Measurements from ENCODE around the gene NAT9. TPM values are rescaled to one million over a fixed set of nuclear protein-coding genes. Genes with fewer than 3 reads are reported as not detected.
A peak's percentile ranks its signal among the peaks of the same experiment; 100 is the strongest.

NAT9 gene
- total RNA-seq, 4 donors from 2014 or later = 18.3 to 34.4 (median 27.6) TPM

- Histone ChIP-seq H3K27ac (peak overlapping the region; percentile 90 to 93 (median 91)), H3K4me3 (peak overlapping the region; percentile 80 to 94 (median 88)), H3K4me1 (peaks cover 13 to 72% (median 41%) of the 10 kb centered on the region in 4 donors), H3K9me3 (no peaks in the 10 kb centered on the region), H3K36me3 (no peaks in the 10 kb centered on the region), H3K27me3 (no peaks in the 10 kb centered on the region)
- intact Hi-C loops (cut with DNase I; ENCODE audit: low total_unique reads) = no loop called here
- DNase-seq = peak; percentile 59
- TF ChIP-seq POLR2AphosphoS5 (IDR thresholded peaks at IDR 0.05) = peak in 2 of 3 donors; percentile 53 to 64
- peak; percentile 68 for TF ChIP-seq POLR2A (IDR thresholded peaks at IDR 0.05)
- TF ChIP-seq, protein P1, sequence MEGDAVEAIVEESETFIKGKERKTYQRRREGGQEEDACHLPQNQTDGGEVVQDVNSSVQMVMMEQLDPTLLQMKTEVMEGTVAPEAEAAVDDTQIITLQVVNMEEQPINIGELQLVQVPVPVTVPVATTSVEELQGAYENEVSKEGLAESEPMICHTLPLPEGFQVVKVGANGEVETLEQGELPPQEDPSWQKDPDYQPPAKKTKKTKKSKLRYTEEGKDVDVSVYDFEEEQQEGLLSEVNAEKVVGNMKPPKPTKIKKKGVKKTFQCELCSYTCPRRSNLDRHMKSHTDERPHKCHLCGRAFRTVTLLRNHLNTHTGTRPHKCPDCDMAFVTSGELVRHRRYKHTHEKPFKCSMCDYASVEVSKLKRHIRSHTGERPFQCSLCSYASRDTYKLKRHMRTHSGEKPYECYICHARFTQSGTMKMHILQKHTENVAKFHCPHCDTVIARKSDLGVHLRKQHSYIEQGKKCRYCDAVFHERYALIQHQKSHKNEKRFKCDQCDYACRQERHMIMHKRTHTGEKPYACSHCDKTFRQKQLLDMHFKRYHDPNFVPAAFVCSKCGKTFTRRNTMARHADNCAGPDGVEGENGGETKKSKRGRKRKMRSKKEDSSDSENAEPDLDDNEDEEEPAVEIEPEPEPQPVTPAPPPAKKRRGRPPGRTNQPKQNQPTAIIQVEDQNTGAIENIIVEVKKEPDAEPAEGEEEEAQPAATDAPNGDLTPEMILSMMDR (IDR thresholded peaks at IDR 0.05) = no peak
- in situ Hi-C loops (cut with MboI; ENCODE audit: low pct_ligation_motif_present in 1 of 4, low pct_unique_long_range_greater_than_20kb in 1 of 4, low sequenced_read_pairs in 3 of 4) = loop anchor here in 2 of 4 donors (25.0 kb wide), 1 partner anchor 113 kb away; the partner anchor contains the start of genes FDXR (in 2 of the 2) and GRIN2C (in 2 of the 2)
- 0 to 4% methylated on average over 3 to 42 of the region's 46 CpGs for WGBS, 2 donors (ENCODE audit: low coverage in 1 of 2)
Observed at GRCh38 chr17:74749279-74750038, 26.7 kb downstream of the NAT9 start.

DNA sequence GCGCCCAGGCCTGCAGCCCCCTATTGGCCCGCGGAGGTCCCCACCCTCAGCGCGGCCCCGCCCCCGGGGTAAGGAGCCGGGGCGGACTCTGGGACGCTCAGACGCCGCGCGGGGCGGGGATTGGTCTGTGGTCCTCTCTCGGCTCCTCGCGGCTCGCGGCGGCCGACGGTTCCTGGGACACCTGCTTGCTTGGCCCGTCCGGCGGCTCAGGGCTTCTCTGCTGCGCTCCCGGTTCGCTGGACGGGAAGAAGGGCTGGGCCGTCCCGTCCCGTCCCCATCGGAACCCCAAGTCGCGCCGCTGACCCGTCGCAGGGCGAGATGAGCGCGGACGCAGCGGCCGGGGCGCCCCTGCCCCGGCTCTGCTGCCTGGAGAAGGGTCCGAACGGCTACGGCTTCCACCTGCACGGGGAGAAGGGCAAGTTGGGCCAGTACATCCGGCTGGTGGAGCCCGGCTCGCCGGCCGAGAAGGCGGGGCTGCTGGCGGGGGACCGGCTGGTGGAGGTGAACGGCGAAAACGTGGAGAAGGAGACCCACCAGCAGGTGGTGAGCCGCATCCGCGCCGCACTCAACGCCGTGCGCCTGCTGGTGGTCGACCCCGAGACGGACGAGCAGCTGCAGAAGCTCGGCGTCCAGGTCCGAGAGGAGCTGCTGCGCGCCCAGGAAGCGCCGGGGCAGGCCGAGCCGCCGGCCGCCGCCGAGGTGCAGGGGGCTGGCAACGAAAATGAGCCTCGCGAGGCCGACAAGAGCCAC, 27.4 kb downstream of the NAT9 start, which contains the start of gene NHERF1:
Gene NHERF1, plus strand, starts transcription at position 100 of the 750 bp plus-strand sequence. Its CDS starts 219 bp downstream, at position 319.
- peak; percentile 96 for DNase-seq
- no CpG with 5 or more reads among the region's 90 CpGs for WGBS, 2 donors (ENCODE audit: low coverage in 1 of 2)
- Histone ChIP-seq H3K36me3 (no peaks in the 10 kb centered on the region), H3K27me3 (no peaks in the 10 kb centered on the region), H3K9me3 (no peaks in the 10 kb centered on the region), H3K4me3 (peak within 1 kb of the TSS; percentile 80 to 94 (median 88)), H3K27ac (peak within 1 kb of the TSS; percentile 90 to 93 (median 91)), H3K4me1 (peaks cover 13 to 76% (median 43%) of the 10 kb centered on the region in 4 donors)
- TF ChIP-seq, protein P1 (IDR thresholded peaks at IDR 0.05) = peak in 1 of 5 experiments; percentile 37
- peak; percentile 98 to 99 (median 99) for TF ChIP-seq POLR2AphosphoS5 (IDR thresholded peaks at IDR 0.05)
- peak; percentile 97 for TF ChIP-seq POLR2A (IDR thresholded peaks at IDR 0.05)
- TF ChIP-seq EP300 (IDR thresholded peaks at IDR 0.05; ENCODE audit: low read depth) = no peak
- intact Hi-C loops (cut with DNase I; ENCODE audit: low total_unique reads) (no loop called here), in situ Hi-C loops (cut with MboI; ENCODE audit: low pct_ligation_motif_present in 1 of 4, low pct_unique_long_range_greater_than_20kb in 1 of 4, low sequenced_read_pairs in 3 of 4) (loop anchor here in 2 of 4 donors (25.0 kb wide), 1 partner anchor 114 kb away; the partner anchor contains the start of genes FDXR (in 2 of the 2) and GRIN2C (in 2 of the 2))

- in situ Hi-C loops (cut with MboI; ENCODE audit: low pct_ligation_motif_present in 1 of 4, low pct_unique_long_range_greater_than_20kb in 1 of 4, low sequenced_read_pairs in 3 of 4) = loop anchor here in 2 of 4 donors (25.0 kb wide), 1 partner anchor 114 kb away; the partner anchor contains the start of genes FDXR (in 2 of the 2) and GRIN2C (in 2 of the 2)
Observed at GRCh38 chr17:74748279-74748528, 27.9 kb downstream of the NAT9 start.

More at GRCh38 chr17:74748279-74748528, 27.9 kb downstream of the NAT9 start:
- TF ChIP-seq EP300 (IDR thresholded peaks at IDR 0.05; ENCODE audit: low read depth) (no peak), POLR2A (IDR thresholded peaks at IDR 0.05) (no peak), POLR2AphosphoS5 (IDR thresholded peaks at IDR 0.05) (no peak)
- TF ChIP-seq, protein P1 (IDR thresholded peaks at IDR 0.05) = peak in 2 of 5 experiments; percentile 14 to 18
- H3K27me3 ChIP-seq = no peaks in the 10 kb centered on the region
- DNase-seq = no peak
- H3K9me3 ChIP-seq = no peaks in the 10 kb centered on the region
- peaks cover 10 to 74% (median 43%) of the 10 kb centered on the region in 4 donors for H3K4me1 ChIP-seq
- H3K36me3 ChIP-seq = no peaks in the 10 kb centered on the region
- peak overlapping the region; percentile 26 to 94 (median 88) for H3K4me3 ChIP-seq
- peak overlapping the region; percentile 90 to 93 (median 91) for H3K27ac ChIP-seq
- intact Hi-C loops (cut with DNase I; ENCODE audit: low total_unique reads) = no loop called here
- WGBS, 2 donors (ENCODE audit: low coverage in 1 of 2) = 0% methylated on average over 3 to 30 of the region's 34 CpGs
